ENCODE data around the gene BNIP3. TPM values are rescaled to one million over a fixed set of nuclear protein-coding genes. Genes with fewer than 3 reads are reported as not detected.

BNIP3 gene
- total RNA-seq, 2 donors from 2014 or later, result 20.1 to 26.8 TPM

DNA sequence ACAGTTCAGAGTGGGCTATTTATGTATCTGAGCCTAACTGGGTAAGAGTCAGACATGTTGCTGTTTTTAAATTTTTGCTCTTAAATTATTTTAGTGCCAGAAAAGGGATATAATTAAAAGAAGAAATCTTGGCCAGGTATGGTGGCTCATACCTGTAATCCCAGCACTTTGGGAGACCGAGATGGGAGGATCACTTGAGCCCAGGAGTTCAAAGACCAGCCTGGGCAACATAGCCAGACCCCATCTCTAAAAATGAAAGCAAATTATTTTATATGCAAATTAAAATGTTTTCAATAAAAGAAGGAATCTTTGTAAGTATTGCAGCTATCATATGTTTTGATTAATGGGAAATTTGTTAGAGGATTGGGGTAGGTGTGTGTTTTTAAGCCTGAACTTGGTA lies 39.3 kb downstream of the BNIP3 start:
- intact Hi-C loops (cut with DNase I), result no loop called here

DNA sequence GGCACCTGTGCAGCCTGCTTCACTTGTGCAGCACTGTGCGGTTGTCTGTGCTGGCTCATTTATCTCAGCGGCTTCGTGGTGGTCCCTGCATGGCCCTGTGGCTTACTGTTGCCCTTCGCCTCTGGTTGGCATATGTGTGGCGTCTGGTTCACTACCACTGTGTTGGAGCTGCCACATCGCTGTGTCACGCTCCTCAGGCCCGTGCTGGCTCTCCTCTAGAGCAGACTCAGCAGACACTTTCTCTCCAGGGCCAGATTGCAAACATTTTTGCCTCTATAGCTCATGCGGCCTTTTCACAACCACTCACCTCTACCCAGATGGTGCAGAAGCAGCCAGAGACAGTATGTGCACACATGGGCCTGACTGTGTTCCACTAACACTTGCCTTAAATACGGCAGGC lies 43.0 kb downstream of the BNIP3 start:
- DNase-seq (ENCODE audit: low spot score), result no peak
- intact Hi-C loops (cut with DNase I), result no loop called here

More for the DNA sequence above, 39.3 kb downstream of the BNIP3 start:
- no peak for DNase-seq (ENCODE audit: low spot score)

DNA sequence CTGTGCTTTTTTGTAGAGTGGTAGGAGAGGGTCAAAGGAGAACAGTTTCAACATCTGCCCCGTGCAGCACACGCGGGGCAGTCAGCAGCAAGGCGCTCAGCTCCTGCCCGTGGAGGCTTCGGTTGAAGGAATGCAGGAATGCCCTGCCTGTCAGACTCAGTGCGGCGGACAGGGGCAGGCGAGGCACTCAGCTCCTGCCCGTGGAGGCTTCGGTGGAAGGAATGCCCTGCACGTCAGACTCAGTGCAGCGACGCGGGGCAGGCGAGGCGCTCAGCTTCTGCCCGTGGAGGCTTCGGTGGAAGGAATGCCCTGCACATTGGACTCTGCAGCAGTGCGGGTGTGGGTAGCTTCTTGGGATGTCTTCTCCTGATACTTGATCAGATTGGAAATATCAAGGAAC lies 43.9 kb downstream of the BNIP3 start:
- peak; percentile 61 for DNase-seq (ENCODE audit: low spot score)
- intact Hi-C loops (cut with DNase I), result no loop called here

DNA sequence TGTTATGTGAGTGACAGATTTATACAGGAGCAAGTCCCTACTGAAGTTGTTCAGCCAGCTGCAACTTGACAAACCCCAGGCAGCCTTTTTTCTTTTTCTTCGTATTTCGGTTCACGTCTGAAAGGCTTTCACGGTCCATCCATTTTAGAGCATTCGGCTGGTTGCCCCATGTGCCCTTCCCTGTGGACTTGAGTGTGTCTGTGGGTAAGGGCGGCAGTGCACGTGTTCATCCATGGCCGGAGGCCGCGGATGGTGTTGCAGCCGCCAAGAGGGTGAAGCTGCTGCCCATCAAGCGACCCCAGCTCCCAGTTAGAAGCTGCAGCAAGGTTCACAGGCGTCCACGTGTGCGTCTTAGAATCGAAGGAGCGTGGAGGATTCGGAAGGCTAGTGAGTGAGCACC lies 45.0 kb downstream of the BNIP3 start:
- intact Hi-C loops (cut with DNase I), result no loop called here
- peak; percentile 60 for DNase-seq (ENCODE audit: low spot score)

DNA sequence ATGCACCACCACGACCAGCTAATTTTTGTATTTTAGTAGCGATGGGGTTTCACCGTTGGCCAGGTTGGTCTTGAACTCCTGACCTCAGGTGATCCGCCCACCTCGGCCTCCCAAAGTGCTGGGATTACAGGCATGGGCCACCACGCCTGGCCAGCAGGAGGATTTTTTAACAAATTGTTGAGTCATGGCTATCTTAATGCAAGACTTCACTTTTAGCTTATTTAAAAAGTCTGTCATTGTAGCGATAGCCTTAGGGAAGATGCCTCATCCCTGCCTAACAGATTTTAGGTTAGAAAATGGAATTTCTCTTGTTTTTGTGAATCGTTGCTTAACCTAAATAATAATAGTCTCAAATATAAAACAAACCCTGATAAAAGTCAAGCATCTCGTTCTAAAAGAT lies 45.4 kb downstream of the BNIP3 start:
- intact Hi-C loops (cut with DNase I), result no loop called here
- no peak for DNase-seq (ENCODE audit: low spot score)

DNA sequence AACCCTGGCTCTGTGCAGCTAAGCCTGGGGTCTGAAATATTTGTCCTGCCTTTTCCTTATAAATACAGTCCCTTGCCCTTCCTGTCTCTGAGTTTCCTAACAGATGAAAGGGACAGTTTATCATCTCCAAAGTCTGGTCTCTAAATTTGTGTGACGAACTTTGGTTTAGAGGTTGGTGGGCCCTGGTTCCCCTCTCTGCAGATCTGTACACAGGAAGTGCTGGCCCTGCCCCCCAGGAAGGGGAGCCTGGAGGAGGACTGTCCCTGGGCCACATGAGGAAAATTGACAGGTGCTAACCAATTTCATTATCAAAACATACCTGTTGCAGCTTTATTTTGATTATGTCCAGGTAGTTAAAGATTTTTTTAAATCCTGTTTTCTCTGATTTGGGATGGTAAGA lies 46.5 kb downstream of the BNIP3 start:
- intact Hi-C loops (cut with DNase I), result no loop called here
- peak; percentile 19 for DNase-seq (ENCODE audit: low spot score)

DNA sequence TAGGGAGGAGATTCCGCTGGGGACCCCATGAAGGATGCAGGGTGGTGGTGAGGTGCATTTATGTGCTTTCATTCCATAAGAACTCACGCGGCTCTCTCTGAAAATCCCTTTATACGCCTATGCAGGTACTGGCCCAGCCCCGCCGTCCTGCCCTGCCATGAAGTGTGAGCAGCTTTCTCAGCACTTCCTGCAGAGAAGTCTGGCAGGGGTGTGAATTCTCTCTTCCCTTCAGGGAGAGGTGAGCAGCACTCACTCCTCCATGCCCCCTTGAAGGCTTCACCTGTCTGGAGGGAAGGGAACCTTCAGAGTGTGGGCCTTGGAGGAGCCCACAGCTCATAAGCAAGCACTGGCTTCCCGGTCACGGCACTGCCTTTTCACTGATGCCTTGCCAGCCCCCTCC lies 47.0 kb downstream of the BNIP3 start:
- DNase-seq (ENCODE audit: low spot score), result no peak
- intact Hi-C loops (cut with DNase I), result no loop called here

DNA sequence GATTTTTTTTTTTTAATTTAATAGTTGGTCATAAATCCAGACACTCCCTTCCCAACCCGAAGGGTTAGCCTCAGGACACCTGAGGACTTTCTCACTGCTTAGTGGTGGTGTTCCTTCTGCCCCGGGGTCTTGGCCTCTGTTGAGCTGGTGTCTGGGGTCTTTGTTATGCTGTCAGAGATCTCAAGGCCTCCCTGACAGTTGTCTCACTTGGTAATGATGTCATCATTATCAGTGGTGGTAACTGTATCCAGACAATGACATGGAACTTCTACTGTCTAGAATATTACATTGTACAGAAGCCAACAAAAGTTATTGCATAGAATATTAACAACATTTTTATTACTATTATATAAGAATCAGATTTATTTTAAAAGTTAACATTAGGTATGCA lies 48.0 kb downstream of the BNIP3 start:
- intact Hi-C loops (cut with DNase I), result no loop called here
- no peak for DNase-seq (ENCODE audit: low spot score)

DNA sequence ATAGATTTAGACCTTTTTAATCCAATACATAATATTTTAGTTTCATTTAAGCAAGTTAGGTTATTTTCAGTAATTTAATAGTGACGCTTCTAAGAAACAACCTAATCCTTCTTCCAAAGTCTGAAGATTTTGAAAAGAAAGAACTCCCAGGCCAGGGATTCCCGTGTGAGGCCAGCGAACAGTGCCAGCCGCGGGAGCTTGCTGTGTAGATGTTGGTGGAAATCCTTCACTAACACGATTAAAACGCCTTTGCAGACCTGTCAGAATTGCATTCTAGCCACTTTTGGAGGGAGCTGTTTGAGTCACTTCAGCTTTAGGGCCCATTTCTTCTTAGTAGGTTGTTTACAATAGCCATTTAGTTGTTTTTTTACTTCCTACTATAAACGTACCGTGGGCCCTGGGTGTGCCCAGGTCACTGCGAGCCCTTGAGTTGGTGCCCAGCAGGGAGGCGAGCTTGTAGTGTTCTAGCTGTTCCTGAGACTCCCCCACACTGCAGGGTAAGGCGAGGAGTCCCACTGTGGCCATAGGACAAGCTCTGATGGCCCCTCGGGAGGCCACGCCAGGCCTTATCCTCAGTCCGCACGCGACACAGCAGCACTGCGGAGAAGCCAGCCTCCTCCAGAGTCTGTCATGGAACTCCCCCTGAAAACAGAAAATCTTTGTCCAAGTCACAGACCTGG lies 48.6 kb downstream of the BNIP3 start:
- intact Hi-C loops (cut with DNase I), result no loop called here
- DNase-seq (ENCODE audit: low spot score), result no peak

DNA sequence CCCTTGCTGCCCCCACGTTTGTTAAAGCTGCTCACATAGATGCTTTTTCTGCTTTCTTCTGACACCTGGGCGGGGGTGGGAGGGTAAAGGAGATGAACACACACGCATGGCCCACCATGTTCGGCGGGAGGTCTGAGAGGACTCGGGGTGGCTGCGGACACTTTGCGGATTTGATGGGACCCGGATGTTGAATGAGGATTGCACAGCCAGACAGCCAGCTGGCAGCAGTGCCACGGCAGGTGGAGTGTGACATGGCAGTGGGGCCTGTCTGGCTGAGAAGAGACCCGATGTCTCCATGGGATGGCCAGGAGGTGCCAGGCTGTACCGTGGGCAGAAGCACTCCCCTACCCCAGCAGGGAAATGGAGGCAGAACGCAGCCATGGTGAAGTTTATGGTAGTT lies 49.7 kb downstream of the BNIP3 start:
- intact Hi-C loops (cut with DNase I), result no loop called here
- DNase-seq (ENCODE audit: low spot score), result no peak

DNA sequence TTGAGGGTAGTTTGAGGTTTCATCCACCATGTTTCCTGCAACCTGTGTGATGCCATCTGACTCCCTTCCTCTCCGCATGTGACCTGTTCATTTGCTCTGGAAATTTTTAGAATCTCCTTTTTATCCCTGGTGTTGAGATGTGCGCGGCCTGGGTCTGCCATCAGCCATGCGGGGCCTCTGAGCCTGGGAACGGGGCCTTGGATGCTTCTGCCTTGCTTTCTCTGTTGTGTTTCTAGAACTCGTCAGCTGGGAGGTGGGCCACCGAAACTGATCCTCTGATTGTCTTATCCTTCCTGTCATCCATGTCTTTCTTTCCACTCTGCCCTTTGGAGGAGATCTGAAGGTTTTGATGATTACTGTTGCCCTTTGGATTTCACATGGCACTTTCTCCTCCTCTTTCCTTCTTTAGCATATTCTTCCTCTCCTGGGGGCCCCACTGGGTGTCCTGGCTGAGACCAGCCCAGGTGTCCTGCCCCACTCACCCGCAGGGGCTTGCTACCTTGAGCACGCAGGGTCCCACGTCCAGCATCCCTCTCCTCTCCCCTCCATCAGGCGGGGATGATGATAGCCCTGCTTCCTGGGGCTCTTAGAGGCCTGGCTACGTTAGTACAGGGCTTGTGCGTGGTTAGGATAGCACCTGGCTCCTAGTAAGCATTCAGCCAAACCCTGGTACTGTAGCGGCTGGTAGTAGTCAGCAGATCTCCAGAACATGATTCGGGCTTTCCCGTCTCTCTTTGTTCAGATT lies 51.0 kb downstream of the BNIP3 start:
- DNase-seq (ENCODE audit: low spot score), result no peak
- intact Hi-C loops (cut with DNase I), result no loop called here

DNA sequence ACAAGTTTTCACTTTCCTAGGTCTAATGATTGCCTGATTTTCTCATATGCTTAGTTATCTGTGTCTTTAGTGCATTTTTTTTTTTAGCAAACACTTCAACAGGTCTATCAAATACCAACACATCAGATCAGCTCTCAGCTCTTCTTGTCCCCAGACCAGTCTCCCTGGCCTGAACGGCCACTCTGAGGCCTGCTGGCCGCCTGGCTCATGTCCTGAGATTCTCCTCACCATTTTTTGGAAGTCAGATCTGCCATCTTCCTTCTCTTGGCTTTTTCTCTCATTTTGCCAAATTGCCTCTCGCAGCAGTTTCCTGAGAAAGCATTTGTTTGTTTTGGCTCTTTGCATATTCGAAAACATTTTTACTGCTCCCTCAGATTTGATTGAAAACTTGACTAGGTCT lies 51.6 kb downstream of the BNIP3 start:
- intact Hi-C loops (cut with DNase I), result no loop called here

DNA sequence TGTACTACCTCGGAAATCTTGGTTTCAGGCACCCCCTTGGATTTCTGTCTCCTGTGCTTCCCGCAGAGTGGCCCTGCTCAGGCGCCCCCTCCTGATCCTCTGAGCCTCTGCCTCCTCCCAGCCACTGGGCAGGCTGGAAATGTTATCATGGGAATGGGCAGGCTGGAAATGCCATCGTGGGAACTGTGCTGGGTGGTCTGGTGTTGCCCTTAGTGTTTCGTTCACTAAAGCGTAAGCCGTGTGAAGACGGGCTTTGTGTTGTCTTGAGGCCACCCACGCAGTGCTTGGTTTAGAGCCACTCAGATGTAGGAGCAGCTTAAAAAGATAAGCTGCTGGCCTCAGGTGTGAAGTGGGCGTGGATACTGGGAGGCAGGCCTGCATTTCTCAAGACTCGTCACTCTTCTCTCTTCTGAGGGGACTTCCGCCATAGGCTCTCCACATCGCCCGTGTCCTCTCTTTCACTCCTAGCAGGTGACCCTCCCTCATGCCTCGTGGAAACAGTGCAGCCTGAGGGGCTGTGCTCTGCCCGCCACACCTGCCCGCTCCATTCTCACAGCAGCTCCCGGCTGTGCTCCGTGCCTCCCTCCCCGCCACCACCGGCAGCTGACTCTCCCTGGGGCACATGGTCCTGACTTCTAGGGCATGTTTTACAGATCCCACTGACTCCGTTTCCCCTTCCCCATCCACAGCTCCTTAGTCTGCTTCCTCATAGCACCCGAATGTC lies 52.4 kb downstream of the BNIP3 start:
- no peak for DNase-seq (ENCODE audit: low spot score)
- intact Hi-C loops (cut with DNase I), result loop anchor here in 1 of 2 donors (10.0 kb wide), 1 partner anchor 1056 kb away; no protein-coding TSS in a partner anchor

More for the DNA sequence above, 51.6 kb downstream of the BNIP3 start:
- no peak for DNase-seq (ENCODE audit: low spot score)

DNA sequence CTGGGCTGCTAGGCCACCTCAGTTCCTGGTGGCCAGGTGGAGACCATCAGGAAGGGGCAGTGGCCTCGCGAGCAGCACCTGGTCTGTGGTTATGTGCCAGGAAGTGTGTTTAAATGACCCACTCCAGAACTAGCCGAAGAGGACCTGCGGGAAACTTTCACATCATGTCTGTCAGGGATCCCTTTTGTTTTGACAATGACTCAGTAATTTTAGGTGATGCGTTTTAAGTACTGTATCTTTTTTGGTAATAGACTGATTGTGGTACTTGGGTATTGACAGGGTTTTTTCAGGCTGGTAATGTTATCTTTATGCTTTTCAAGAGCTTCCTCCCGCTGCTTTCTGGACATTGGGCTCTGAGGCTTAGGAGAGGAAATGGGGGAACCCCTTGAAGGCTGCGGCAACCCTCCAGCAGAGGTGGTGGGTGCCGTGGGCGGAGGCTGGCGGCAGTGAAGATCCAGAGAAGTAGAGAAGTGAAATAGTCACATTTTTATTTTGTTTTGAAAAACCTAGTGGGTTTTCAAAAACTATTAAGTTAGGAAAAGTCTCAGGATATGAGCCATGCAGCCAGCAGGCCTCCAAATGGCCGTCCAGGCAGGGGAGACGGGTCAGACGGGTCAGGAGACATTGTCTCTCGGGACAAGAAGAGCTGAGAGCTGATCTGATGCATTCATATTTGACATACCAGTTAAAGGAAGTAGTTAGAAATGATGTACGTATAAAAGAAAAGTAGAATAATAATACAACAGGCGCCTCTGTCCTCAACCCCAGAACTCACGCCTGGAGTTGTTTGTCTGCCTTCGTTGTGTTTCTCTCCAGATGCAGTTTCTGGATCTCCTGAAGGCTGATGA lies 53.3 kb downstream of the BNIP3 start:
- DNase-seq (ENCODE audit: low spot score), result no peak
- intact Hi-C loops (cut with DNase I), result loop anchor here in 1 of 2 donors (10.0 kb wide), 1 partner anchor 1056 kb away; no protein-coding TSS in a partner anchor

DNA sequence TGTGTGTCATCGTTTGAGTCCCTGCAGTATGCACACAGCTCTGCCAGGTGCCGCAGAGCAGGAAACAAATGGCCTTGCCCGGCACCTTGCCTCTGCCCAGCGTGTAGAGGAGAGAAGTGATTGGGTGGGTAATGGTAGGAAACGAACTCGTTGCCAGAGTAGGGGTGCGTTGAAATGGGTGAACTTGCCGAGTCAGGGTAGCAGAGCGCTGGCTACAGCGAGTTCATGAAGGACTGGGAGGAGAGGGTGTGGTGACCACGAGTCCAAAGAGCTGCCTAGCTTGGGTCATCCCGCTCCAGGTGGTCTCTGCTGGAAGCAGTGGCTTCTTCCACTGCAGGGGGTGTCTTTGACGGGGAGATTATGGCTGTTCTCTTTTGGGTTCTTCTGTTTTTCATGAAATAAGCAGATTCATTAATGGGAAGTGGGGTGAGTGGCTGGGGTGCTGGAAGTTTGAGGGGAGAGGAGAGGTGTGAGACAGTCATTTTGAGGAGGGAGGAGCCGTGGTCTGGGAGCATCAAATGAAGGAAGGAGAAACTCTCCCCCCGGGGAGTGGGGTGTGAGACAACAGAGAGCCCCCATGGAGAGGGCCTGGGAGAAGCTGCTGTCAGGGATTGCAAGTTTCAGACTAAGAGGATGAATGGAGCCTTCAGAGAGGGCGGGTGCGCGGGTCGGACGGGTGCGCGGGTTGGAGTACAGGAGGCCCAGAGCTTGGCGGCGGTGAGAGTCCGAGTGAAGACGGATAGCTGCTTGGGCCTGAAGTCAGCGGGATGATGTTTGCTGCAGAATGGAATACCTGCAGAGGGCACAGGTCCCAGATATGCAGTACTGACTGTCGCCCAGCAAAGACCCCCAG lies 54.8 kb downstream of the BNIP3 start:
- DNase-seq (ENCODE audit: low spot score), result no peak
- intact Hi-C loops (cut with DNase I), result loop anchor here in 1 of 2 donors (10.0 kb wide), 1 partner anchor 1058 kb away; no protein-coding TSS in a partner anchor

DNA sequence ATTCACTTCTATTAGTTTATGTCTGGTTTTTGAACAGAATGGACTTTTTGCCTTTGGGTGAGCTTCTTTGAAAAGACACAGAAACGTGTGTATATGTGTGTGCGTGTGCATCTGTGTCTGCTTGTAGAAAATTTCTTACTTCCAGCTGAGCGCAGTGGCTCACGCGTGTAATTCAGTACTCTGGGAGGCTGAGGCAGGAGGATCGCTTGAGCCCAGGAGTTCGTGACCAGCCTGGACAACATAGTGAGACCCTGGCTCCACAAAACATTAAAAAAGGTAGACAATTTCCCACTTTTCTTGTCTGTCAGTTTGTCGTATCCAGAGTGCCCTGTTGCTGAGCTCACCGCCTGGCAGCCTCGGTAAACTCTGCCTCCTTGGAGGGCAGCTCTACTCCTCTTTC lies 55.5 kb downstream of the BNIP3 start:
- no peak for DNase-seq (ENCODE audit: low spot score)
- intact Hi-C loops (cut with DNase I), result loop anchor here in 1 of 2 donors (10.0 kb wide), 1 partner anchor 1059 kb away; no protein-coding TSS in a partner anchor

DNA sequence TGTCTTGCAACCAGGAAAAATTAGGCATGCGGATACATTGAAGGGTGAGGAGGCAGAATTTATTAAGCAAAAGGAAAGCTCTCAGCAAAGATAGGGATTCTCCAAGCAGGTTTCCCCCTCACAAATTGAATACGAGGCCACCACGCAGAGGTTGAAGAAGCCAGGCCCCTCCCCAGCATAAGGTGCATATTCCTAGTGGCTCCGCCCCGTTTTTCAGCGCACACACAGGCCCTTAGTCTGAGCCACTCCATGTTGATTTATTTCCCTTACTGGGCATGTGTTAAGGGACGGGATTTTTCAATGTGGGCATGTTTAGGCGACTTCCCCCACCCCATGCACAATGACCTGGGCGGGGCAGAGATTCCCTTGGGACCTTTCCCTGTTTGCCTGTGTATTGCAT lies 56.0 kb downstream of the BNIP3 start:
- intact Hi-C loops (cut with DNase I), result loop anchor here in 1 of 2 donors (10.0 kb wide), 1 partner anchor 1059 kb away; no protein-coding TSS in a partner anchor
- no peak for DNase-seq (ENCODE audit: low spot score)

DNA sequence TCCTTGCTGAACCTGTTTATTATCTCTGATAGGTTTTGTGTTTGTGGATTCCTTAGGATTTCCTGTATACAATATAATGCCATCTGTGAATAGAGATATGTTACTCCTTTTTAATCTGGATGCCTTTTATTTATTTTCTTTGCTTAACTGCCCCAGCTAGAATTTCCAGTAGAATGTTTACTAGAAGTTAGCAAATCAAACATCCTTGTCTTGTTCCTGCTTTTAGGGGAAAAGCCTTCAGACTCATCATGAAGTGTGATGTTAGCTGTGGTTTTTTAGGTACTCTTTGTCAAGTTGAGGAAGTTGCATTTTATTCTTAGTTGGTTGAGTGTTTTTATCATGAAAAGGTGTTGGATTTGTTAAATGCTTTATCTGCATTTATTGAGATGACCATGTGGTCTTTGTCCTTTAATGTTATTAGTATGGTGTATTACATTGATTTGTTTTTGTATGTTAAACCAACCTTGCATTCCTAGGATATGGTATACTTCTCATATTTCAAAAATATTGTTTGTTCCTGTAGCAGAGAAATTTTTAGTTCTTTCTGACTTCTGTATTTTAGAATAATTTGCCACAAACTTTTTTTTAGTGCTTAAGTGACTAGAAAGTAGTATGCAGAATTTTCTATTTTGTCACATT lies 56.6 kb downstream of the BNIP3 start:
- DNase-seq (ENCODE audit: low spot score), result no peak
- intact Hi-C loops (cut with DNase I), result loop anchor here in 1 of 2 donors (10.0 kb wide), 1 partner anchor 1060 kb away; no protein-coding TSS in a partner anchor

Measured in posterior vena cava (tissue), 2 donors.